ENCODE measurements around the gene OR10A6.

OR10A6 gene

GRCh38 chr11:7903940-7904339, 27.1 kb downstream of the OR10A6 start:
- Mint-ChIP-seq H3K9me3 (peaks cover 6 to 8% of the 10 kb centered on the region in 2 donors), H3K4me1 (peaks cover 0 to 3% of the 10 kb centered on the region in 2 donors), H3K27me3 (peaks cover 20 to 34% of the 10 kb centered on the region in 2 donors), H3K36me3 (peaks cover 3 to 8% of the 10 kb centered on the region in 2 donors), H3K4me3 (no peak overlapping the region), H3K27ac (no peak overlapping the region)
- ATAC-seq (replicated peaks): no peak
- DNase-seq: no peak

GRCh38 chr11:7901319-7901854, 29.7 kb downstream of the OR10A6 start:
- Mint-ChIP-seq H3K4me3 (no peak overlapping the region), H3K9me3 (peaks cover 7 to 11% of the 10 kb centered on the region in 2 donors), H3K4me1 (peaks cover 0 to 4% of the 10 kb centered on the region in 2 donors), H3K36me3 (peaks cover 3 to 9% of the 10 kb centered on the region in 2 donors), H3K27me3 (peaks cover 21 to 38% of the 10 kb centered on the region in 2 donors), H3K27ac (no peak overlapping the region)
- DNase-seq (no peak), ATAC-seq (replicated peaks) (no peak)

GRCh38 chr11:7900686-7901085, 30.4 kb downstream of the OR10A6 start:
- Mint-ChIP-seq H3K36me3 (peaks cover 3 to 9% of the 10 kb centered on the region in 2 donors), H3K27me3 (peaks cover 21 to 38% of the 10 kb centered on the region in 2 donors), H3K27ac (no peak overlapping the region), H3K4me3 (no peak overlapping the region), H3K4me1 (peaks cover 0 to 4% of the 10 kb centered on the region in 2 donors), H3K9me3 (peaks cover 7 to 11% of the 10 kb centered on the region in 2 donors)
- DNase-seq (no peak), ATAC-seq (replicated peaks) (no peak)

- Mint-ChIP-seq H3K27me3 (peaks cover 21 to 34% of the 10 kb centered on the region in 2 donors), H3K4me3 (no peak overlapping the region), H3K36me3 (peaks cover 3 to 9% of the 10 kb centered on the region in 2 donors), H3K4me1 (peaks cover 0 to 4% of the 10 kb centered on the region in 2 donors), H3K27ac (no peak overlapping the region), H3K9me3 (peaks cover 9 to 11% of the 10 kb centered on the region in 2 donors)
- DNase-seq (no peak), ATAC-seq (replicated peaks) (no peak)
Measured at GRCh38 chr11:7899418-7899817, 31.6 kb downstream of the OR10A6 start.

GRCh38 chr11:7898666-7899283, 32.3 kb downstream of the OR10A6 start:
- H3K9me3 Mint-ChIP-seq: peaks cover 9 to 11% of the 10 kb centered on the region in 2 donors
- ATAC-seq (replicated peaks): peak in 1 of 2 donors; percentile 53
- H3K27ac Mint-ChIP-seq: no peak overlapping the region
- H3K4me1 Mint-ChIP-seq: peaks cover 0 to 4% of the 10 kb centered on the region in 2 donors
- peaks cover 3 to 9% of the 10 kb centered on the region in 2 donors for H3K36me3 Mint-ChIP-seq
- peaks cover 15 to 28% of the 10 kb centered on the region in 2 donors for H3K27me3 Mint-ChIP-seq
- H3K4me3 Mint-ChIP-seq: no peak overlapping the region
- DNase-seq: no peak

- Mint-ChIP-seq H3K36me3 (peaks cover 3 to 9% of the 10 kb centered on the region in 2 donors), H3K27me3 (peaks cover 5 to 11% of the 10 kb centered on the region in 2 donors), H3K4me1 (peaks cover 7 to 16% of the 10 kb centered on the region in 2 donors), H3K4me3 (no peak overlapping the region), H3K9me3 (peaks cover 9 to 11% of the 10 kb centered on the region in 2 donors), H3K27ac (no peak overlapping the region)
- no peak for DNase-seq
- no peak for ATAC-seq (replicated peaks)
Measured at GRCh38 chr11:7896009-7896785, 34.9 kb downstream of the OR10A6 start.

GRCh38 chr11:7894251-7894650, 36.8 kb downstream of the OR10A6 start:
- peaks cover 2 to 4% of the 10 kb centered on the region in 2 donors for H3K36me3 Mint-ChIP-seq
- no peak overlapping the region for H3K27ac Mint-ChIP-seq
- H3K27me3 Mint-ChIP-seq: peaks cover 4 to 6% of the 10 kb centered on the region in 2 donors
- peaks cover 6% of the 10 kb centered on the region in 2 donors for H3K9me3 Mint-ChIP-seq
- DNase-seq (no peak), ATAC-seq (replicated peaks) (no peak)
- H3K4me3 Mint-ChIP-seq: no peak overlapping the region
- peaks cover 15 to 34% of the 10 kb centered on the region in 2 donors for H3K4me1 Mint-ChIP-seq

GRCh38 chr11:7893796-7894195, 37.3 kb downstream of the OR10A6 start:
- Mint-ChIP-seq H3K4me1 (peaks cover 15 to 31% of the 10 kb centered on the region in 2 donors), H3K4me3 (no peak overlapping the region), H3K27ac (no peak overlapping the region), H3K27me3 (peaks cover 0 to 2% of the 10 kb centered on the region in 2 donors), H3K9me3 (peaks cover 2 to 3% of the 10 kb centered on the region in 2 donors), H3K36me3 (no peaks in the 10 kb centered on the region)
- ATAC-seq (replicated peaks) (no peak), DNase-seq (no peak)

GRCh38 chr11:7892840-7893254, 38.2 kb downstream of the OR10A6 start:
- Mint-ChIP-seq H3K27me3 (no peaks in the 10 kb centered on the region), H3K4me1 (peaks cover 15 to 31% of the 10 kb centered on the region in 2 donors), H3K4me3 (no peak overlapping the region), H3K27ac (no peak overlapping the region), H3K36me3 (no peaks in the 10 kb centered on the region), H3K9me3 (peaks cover 0 to 3% of the 10 kb centered on the region in 2 donors)
- no peak for DNase-seq
- peak; percentile 67 to 71 for ATAC-seq (replicated peaks)

- Mint-ChIP-seq H3K9me3 (peaks cover 0 to 3% of the 10 kb centered on the region in 2 donors), H3K27ac (no peak overlapping the region), H3K36me3 (no peaks in the 10 kb centered on the region), H3K4me1 (peaks cover 15 to 31% of the 10 kb centered on the region in 2 donors), H3K27me3 (no peaks in the 10 kb centered on the region), H3K4me3 (no peak overlapping the region)
- DNase-seq (no peak), ATAC-seq (replicated peaks) (peak; percentile 79 to 84)
Measured at GRCh38 chr11:7892059-7892699, 38.9 kb downstream of the OR10A6 start.

GRCh38 chr11:7890417-7891172, 40.5 kb downstream of the OR10A6 start:
- DNase-seq (no peak), ATAC-seq (replicated peaks) (no peak)
- Mint-ChIP-seq H3K27ac (peak overlapping the region; percentile 80), H3K27me3 (no peaks in the 10 kb centered on the region), H3K36me3 (no peaks in the 10 kb centered on the region), H3K4me3 (peak overlapping the region; percentile 19 to 48), H3K9me3 (peaks cover 0 to 3% of the 10 kb centered on the region in 2 donors), H3K4me1 (peaks cover 15 to 31% of the 10 kb centered on the region in 2 donors)

GRCh38 chr11:7889985-7890384, 41.1 kb downstream of the OR10A6 start:
- Mint-ChIP-seq H3K9me3 (no peaks in the 10 kb centered on the region), H3K36me3 (no peaks in the 10 kb centered on the region), H3K4me1 (peaks cover 15 to 31% of the 10 kb centered on the region in 2 donors), H3K27ac (peak overlapping the region; percentile 80), H3K4me3 (peak overlapping the region; percentile 19 to 48), H3K27me3 (no peaks in the 10 kb centered on the region)
- DNase-seq: no peak
- peak; percentile 44 to 46 for ATAC-seq (replicated peaks)

- Mint-ChIP-seq H3K36me3 (no peaks in the 10 kb centered on the region), H3K4me1 (no peaks in the 10 kb centered on the region), H3K4me3 (no peak overlapping the region), H3K9me3 (no peaks in the 10 kb centered on the region), H3K27me3 (no peaks in the 10 kb centered on the region), H3K27ac (no peak overlapping the region)
- ATAC-seq (replicated peaks) (no peak), DNase-seq (no peak)
Measured at GRCh38 chr11:7882860-7883259, 48.2 kb downstream of the OR10A6 start.
